ENCODE results near the gene CAPN9.

CAPN9 gene

GRCh38 chr1:230772457-230773395, 25.5 kb downstream of the CAPN9 start:
- no peak for DNase-seq

- DNase-seq, result no peak
Measured at GRCh38 chr1:230773396-230774033, 26.3 kb downstream of the CAPN9 start.

- DNase-seq, result no peak
Measured at GRCh38 chr1:230778916-230779590, 31.9 kb downstream of the CAPN9 start.

GRCh38 chr1:230781131-230781530, 33.9 kb downstream of the CAPN9 start:
- no peak for DNase-seq

GRCh38 chr1:230781594-230781993, 34.4 kb downstream of the CAPN9 start:
- DNase-seq, result peak; percentile 13 to 43

- DNase-seq, result no peak
Measured at GRCh38 chr1:230784163-230784562, 37.0 kb downstream of the CAPN9 start.

GRCh38 chr1:230785636-230786384, 38.6 kb downstream of the CAPN9 start:
- DNase-seq, result no peak

GRCh38 chr1:230786385-230786753, 39.2 kb downstream of the CAPN9 start:
- no peak for DNase-seq

- no peak for DNase-seq
Measured at GRCh38 chr1:230787471-230787870, 40.3 kb downstream of the CAPN9 start.

GRCh38 chr1:230788561-230789275, 41.5 kb downstream of the CAPN9 start:
- no peak for DNase-seq

- no peak for DNase-seq
Measured at GRCh38 chr1:230790026-230790425, 42.8 kb downstream of the CAPN9 start.

GRCh38 chr1:230791986-230792564, 44.9 kb downstream of the CAPN9 start:
- DNase-seq, result no peak

- no peak for DNase-seq
Measured at GRCh38 chr1:230792691-230793462, 45.7 kb downstream of the CAPN9 start.

- no peak for DNase-seq
Measured at GRCh38 chr1:230793463-230793745, 46.2 kb downstream of the CAPN9 start.

- DNase-seq, result no peak
Measured at GRCh38 chr1:230794431-230794830, 47.2 kb downstream of the CAPN9 start.

- DNase-seq, result no peak
Measured at GRCh38 chr1:230794871-230795605, 47.9 kb downstream of the CAPN9 start.

- DNase-seq, result no peak
Measured at GRCh38 chr1:230796626-230797025, 49.4 kb downstream of the CAPN9 start.

GRCh38 chr1:230797376-230797920, 50.3 kb downstream of the CAPN9 start:
- no peak for DNase-seq

- DNase-seq, result peak in 1 of 2 experiments; percentile 22
Measured at GRCh38 chr1:230797942-230798365, 50.8 kb downstream of the CAPN9 start.

- DNase-seq, result no peak
Measured at GRCh38 chr1:230798491-230798890, 51.3 kb downstream of the CAPN9 start.
